ENCODE results near the gene DHRSX. TPM values are rescaled to one million over a fixed set of nuclear protein-coding genes. Genes with fewer than 3 reads are reported as not detected.

Gene DHRSX
- total RNA-seq, 2 donors from 2014 or later = 24.2 to 37.1 TPM

DNA sequence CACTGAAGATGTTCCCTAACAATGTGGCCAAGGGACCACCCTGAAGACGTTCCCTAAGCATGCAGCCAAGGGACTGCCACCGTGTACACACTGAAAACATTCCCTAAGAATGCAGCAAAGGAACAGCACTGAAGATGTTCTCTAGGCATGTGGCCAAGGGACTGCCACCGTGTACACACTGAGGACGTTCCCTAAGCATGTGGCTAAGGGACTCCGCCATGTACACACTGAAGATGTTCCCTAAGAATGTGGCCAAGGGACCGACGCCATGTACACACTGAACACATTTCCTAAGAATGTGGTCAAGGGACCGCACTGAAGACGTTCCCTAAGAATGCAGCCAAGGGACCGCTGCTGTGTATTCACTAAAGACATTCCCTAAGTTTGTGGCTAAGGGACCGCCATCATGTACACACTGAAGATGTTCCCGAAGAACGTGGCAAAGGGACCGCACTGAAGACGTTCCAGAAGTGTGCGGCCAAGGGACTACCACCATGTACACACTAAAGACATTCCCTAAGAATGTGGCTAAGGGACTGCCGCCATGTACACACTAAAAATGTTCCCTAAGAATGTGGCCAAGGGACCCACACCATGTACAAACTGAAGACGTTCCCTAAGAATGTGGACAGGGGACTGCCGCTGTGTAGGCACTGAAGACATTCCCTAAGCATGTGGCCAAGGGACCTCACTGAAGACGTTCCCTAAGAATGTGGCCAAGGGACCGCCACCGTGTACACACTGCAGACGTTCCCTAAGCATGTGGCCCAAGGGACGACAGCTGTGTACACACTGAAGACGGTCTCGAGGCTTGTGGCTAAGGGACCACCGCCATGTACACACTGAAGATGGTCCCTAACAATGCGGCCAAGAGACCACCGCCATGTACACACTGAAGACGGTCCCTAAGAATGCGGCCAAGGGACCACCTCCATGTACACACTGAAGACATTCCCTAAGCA lies 54.8 kb downstream of the DHRSX start:
- no peak overlapping the region for H3K4me3 ChIP-seq
- H3K9me3 ChIP-seq = no peaks in the 10 kb centered on the region
- no peak for TF ChIP-seq POLR2A (IDR thresholded peaks at IDR 0.05)
- no peak for TF ChIP-seq POLR2AphosphoS5 (IDR thresholded peaks at IDR 0.05)
- TF ChIP-seq, protein P1, sequence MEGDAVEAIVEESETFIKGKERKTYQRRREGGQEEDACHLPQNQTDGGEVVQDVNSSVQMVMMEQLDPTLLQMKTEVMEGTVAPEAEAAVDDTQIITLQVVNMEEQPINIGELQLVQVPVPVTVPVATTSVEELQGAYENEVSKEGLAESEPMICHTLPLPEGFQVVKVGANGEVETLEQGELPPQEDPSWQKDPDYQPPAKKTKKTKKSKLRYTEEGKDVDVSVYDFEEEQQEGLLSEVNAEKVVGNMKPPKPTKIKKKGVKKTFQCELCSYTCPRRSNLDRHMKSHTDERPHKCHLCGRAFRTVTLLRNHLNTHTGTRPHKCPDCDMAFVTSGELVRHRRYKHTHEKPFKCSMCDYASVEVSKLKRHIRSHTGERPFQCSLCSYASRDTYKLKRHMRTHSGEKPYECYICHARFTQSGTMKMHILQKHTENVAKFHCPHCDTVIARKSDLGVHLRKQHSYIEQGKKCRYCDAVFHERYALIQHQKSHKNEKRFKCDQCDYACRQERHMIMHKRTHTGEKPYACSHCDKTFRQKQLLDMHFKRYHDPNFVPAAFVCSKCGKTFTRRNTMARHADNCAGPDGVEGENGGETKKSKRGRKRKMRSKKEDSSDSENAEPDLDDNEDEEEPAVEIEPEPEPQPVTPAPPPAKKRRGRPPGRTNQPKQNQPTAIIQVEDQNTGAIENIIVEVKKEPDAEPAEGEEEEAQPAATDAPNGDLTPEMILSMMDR (IDR thresholded peaks at IDR 0.05) = no peak
- no peaks in the 10 kb centered on the region for H3K27me3 ChIP-seq (replicated peaks; ENCODE audit: insufficient read depth)
- H3K36me3 ChIP-seq = no peaks in the 10 kb centered on the region
- no peaks in the 10 kb centered on the region for H3K4me1 ChIP-seq (replicated peaks)
- intact Hi-C loops (cut with DNase I) = no loop called here
- WGBS = 92% methylated on average over 31 of the region's 31 CpGs
- DNase-seq (ENCODE audit: low spot score) = no peak
- no peak overlapping the region for H3K27ac ChIP-seq

DNA sequence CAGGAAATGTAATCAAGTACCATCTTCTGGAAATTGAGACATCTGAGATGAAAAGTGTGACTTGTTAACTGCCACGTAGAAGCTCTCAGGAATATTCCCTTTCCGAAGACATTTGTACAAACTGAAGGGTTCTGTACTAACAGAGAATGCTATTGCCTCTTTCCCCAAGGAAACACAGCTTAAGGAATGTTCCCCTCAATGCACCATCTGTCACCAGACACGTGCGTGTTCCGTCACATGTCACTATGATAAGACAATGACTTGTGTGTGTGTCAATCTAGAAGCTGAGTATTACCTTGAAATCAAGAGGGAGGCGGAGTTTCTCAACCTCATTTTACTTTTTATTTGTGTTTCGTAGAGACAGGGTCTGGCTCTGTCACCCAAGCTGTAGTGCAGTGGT lies 58.1 kb downstream of the DHRSX start:
- no peaks in the 10 kb centered on the region for H3K36me3 ChIP-seq
- no peak for DNase-seq (ENCODE audit: low spot score)

DNA sequence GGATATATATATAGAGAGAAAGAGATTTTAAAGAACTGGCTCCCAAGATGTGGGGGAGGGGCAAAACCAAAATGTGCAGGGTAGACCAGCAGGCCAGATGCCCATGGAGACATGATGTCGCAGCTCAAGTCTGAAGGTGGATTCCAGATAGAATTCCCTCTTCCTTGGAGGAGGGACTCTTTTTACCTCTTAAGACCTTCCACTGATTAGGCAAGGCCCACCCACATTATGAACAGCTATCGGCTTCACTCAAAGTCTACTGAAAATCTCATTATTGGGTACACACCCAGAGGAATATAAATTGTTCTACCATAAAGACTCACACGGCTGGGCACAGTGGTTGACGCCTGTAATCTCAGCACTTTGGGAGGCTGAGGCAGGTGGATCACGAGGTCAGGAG lies 59.3 kb downstream of the DHRSX start:
- intact Hi-C loops (cut with DNase I) = no loop called here
- TF ChIP-seq POLR2AphosphoS5 (IDR thresholded peaks at IDR 0.05) = no peak
- TF ChIP-seq, protein P1 (IDR thresholded peaks at IDR 0.05) = no peak
- TF ChIP-seq POLR2A (IDR thresholded peaks at IDR 0.05) = no peak
- WGBS = 98% methylated on average over 5 of the region's 5 CpGs

More for the DNA sequence above, 58.1 kb downstream of the DHRSX start:
- TF ChIP-seq, protein P1 (IDR thresholded peaks at IDR 0.05) = no peak
- no peak for TF ChIP-seq POLR2A (IDR thresholded peaks at IDR 0.05)
- no peak for TF ChIP-seq POLR2AphosphoS5 (IDR thresholded peaks at IDR 0.05)
- WGBS = 86% methylated on average over 7 of the region's 7 CpGs
- no peak overlapping the region for H3K27ac ChIP-seq
- H3K4me3 ChIP-seq = no peak overlapping the region
- no peaks in the 10 kb centered on the region for H3K9me3 ChIP-seq
- no peaks in the 10 kb centered on the region for H3K27me3 ChIP-seq (replicated peaks; ENCODE audit: insufficient read depth)
- intact Hi-C loops (cut with DNase I) = no loop called here
- H3K4me1 ChIP-seq (replicated peaks) = no peaks in the 10 kb centered on the region

DNA sequence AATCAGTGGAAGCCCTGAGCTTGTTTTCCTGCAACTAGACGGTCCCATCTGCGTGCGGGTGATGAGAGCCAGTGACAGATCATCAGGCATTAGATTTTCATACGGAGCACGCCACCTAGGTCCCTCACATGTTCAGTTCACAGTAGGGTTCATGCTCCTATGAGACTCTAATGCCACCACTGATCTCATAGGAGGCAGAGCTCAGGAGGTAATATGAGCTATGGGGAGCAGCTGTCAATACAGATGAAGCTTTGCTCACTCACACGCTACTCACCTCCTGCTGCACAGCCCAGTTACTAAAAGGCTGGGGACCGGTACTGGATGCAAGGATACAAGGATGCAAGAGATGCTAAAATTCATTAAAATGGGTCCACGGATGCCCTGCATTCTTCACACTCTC lies 61.2 kb downstream of the DHRSX start:
- Histone ChIP-seq H3K4me1 (replicated peaks) (no peaks in the 10 kb centered on the region), H3K36me3 (no peaks in the 10 kb centered on the region), H3K9me3 (no peaks in the 10 kb centered on the region), H3K4me3 (no peak overlapping the region), H3K27me3 (replicated peaks; ENCODE audit: insufficient read depth) (no peaks in the 10 kb centered on the region), H3K27ac (no peak overlapping the region)
- 93% methylated on average over 8 of the region's 8 CpGs for WGBS
- TF ChIP-seq POLR2AphosphoS5 (IDR thresholded peaks at IDR 0.05) (no peak), POLR2A (IDR thresholded peaks at IDR 0.05) (no peak)
- TF ChIP-seq, protein P1 (IDR thresholded peaks at IDR 0.05) = no peak
- DNase-seq (ENCODE audit: low spot score) = no peak
- intact Hi-C loops (cut with DNase I) = no loop called here

More for the DNA sequence above, 59.3 kb downstream of the DHRSX start:
- no peak overlapping the region for H3K27ac ChIP-seq
- no peaks in the 10 kb centered on the region for H3K27me3 ChIP-seq (replicated peaks; ENCODE audit: insufficient read depth)
- H3K4me3 ChIP-seq = no peak overlapping the region
- H3K9me3 ChIP-seq = no peaks in the 10 kb centered on the region
- H3K4me1 ChIP-seq (replicated peaks) = no peaks in the 10 kb centered on the region
- H3K36me3 ChIP-seq = no peaks in the 10 kb centered on the region
- no peak for DNase-seq (ENCODE audit: low spot score)

DNA sequence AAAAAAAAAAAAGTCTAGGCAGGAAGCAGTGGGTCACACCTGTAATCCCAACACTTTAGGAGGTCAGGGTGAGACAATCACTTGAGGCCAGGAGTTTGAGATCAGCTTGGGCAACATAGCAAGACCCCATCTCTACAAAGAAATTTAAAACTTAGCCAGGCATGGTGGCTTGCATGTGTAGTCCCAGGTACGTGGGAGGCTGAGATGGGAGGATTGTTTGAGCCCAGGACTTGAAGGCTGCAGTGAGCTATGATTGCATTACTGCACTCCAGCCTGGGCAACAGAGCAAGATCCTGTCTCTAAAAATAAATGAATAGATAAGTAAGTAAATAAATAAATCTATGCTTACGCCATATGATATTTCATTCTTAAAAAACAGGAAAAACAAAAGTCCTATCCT lies 65.3 kb downstream of the DHRSX start:
- no peak overlapping the region for H3K4me3 ChIP-seq
- no peak overlapping the region for H3K27ac ChIP-seq
- DNase-seq (ENCODE audit: low spot score) = no peak
- intact Hi-C loops (cut with DNase I) = no loop called here
- no peaks in the 10 kb centered on the region for H3K9me3 ChIP-seq
- no peaks in the 10 kb centered on the region for H3K36me3 ChIP-seq
- 94% methylated on average over 2 of the region's 2 CpGs for WGBS
- TF ChIP-seq, protein P1 (IDR thresholded peaks at IDR 0.05) = no peak
- TF ChIP-seq POLR2AphosphoS5 (IDR thresholded peaks at IDR 0.05) (no peak), POLR2A (IDR thresholded peaks at IDR 0.05) (no peak)
- no peaks in the 10 kb centered on the region for H3K27me3 ChIP-seq (replicated peaks; ENCODE audit: insufficient read depth)
- H3K4me1 ChIP-seq (replicated peaks) = no peaks in the 10 kb centered on the region

Data from prostate gland (tissue), 2 donors.